Activated CD4-positive, alpha-beta T cell treated with anti-CD3 and anti-CD28 coated beads, Interleukin-2, amount 50 U/mL, for 4 hours (primary cell): ENCODE measurements around the gene SLC38A11.

ENCODE experiments used
- DNase-seq, 2 experiments: peaks; one replicate each; pipeline ENCODE4 v3.0.0-alpha.2; 2020

SLC38A11 gene

DNA sequence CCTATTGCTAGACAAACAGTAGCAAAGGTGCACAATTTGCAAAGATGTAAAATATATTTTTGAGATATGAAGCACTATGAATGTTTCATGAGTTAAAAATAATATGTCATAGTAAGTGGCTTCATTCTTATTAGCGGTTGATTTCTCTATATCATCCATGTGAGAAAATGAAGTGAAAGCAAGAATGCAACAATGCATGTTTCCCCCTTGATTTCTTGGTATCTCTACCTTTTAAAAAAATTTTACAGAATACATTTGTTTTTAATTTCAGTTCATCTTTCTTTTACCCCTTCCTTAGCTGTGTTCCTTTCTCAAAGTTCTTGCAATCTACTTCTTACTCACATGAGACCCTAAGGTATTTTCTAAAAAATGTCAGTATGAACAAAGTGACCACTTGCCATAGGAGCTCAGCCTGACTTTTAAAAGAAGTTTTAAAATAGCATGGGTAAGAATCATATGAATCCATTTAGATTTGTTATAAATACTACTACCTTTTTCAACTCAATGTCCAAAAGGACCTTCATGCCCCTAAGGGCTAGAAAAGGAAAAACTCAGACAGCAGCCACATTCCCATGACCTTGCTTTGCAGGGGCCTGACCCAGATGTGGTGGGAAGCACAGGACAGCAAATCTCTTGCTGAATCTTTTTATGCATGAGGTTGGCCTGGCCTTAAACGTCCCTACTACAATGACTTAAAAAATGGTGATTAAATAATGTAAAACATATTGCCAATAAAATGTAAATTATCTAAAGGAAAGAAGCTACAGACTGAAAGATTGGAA, 14.8 kb upstream of the SLC38A11 start:
- DNase-seq: no peak

DNA sequence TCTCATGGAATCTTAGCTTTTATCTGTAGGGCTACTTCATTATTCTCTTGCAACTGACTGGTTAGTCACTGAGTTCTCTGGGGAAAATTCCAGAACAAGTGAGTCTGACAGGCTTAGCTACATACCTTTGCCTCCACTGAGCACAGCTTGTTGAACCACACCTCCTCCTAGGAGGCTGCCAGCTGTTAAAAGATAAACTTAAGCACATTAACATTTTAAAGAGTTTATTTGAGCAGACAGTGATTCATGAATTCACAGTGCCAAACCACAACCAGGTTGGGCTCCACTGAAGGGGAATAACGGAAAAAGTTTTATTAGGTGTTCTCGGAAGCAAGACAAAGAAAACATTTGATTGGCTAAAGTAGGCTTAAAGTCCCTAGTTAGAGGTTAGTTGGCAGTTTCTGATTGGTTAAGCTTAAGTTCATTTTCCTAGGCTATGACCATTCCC, 12.5 kb upstream of the SLC38A11 start:
- DNase-seq: no peak

DNA sequence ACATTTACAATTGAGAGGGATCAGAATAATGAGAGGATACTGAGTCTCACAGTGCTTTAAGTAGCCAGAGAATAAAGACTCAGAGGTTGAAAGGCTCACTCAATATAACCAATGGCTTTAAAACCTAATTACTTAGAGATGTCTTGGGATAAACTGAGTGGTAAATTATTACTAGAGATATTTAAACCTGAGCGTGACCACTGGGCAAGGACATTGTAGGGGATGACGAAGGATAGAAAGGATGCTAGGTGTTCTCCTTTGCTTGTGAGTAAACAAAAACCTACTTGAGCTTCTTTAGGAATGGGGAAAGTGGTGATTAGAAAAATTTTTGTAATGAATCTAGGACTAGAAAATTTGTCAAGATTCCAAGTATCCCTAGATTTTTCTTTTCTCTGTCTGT, 12.0 kb upstream of the SLC38A11 start:
- DNase-seq: no peak

DNA sequence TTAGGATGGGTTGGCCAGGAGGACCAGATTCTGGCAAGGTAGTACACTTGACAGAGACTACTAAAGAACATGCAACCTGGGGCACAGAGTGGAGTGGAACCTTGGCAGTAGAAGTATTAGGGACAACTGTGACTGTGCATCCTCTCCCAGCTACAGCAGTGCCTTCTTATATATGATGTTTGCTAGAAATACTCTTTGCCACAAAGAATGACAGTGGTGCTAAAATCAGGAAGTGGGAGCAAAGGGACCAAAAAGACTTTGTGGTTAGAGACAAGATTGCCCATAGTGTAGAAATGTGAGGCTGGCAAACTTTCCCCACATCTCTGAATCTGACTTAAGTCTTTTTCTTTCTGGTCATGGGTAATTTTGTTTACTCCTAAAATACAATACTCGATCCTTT, 9.4 kb upstream of the SLC38A11 start:
- DNase-seq: no peak

DNA sequence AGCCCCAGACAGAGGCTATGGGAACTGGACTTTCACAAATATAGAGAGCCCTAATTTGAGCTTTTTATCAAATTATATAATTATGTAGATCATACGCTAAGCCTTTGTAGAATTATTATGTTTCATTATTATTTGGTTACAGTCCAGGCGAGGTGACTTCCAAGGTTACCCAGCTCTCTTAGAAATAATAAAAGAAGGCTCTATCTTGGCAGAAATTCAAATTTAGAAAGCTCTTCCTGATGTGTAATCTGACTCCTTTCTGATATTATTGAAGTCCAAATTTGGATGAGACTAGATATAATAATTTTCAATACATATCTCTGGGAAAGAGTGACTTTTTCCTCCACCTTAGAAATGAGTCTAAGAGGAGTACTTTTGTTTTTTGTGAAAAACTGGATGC, 4.8 kb upstream of the SLC38A11 start:
- DNase-seq: no peak

DNA sequence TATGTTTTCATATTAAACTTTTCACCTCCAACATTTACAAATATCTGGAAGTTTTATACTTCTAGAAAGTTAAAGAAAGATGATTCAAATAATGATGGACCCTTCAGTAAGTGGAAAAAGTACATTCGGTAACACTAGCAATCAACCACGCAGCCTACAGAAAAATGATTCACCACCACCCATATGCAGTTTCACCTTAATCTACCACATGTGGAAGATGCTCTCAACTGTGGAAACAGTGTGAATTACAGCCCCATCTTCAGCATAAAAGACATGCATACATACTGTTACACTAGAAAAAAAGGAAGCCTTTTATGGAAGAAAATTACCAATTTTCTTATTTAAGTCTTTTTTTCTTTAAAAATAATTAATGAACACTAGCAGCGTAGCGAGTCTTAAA, 1.1 kb downstream of the SLC38A11 start:
- no peak for DNase-seq

DNA sequence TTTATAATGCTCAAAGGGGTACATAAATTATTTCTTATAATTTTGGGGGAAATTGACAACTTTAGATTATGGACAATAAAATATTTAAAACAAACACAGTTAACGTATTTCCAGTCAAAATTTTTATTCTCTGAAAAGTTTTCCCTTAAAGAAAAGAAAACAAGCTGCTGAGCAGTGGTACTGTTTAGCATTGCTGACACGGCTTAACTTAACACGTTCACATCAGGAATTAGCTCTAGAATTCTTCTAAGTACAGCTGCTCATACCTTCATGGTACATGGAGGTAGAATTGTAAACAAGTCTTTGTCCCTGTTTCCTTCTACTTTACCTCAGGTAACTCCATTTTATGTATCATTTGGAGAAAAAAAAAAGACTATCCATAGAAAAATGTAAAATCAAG, 2.0 kb downstream of the SLC38A11 start:
- DNase-seq: no peak

DNA sequence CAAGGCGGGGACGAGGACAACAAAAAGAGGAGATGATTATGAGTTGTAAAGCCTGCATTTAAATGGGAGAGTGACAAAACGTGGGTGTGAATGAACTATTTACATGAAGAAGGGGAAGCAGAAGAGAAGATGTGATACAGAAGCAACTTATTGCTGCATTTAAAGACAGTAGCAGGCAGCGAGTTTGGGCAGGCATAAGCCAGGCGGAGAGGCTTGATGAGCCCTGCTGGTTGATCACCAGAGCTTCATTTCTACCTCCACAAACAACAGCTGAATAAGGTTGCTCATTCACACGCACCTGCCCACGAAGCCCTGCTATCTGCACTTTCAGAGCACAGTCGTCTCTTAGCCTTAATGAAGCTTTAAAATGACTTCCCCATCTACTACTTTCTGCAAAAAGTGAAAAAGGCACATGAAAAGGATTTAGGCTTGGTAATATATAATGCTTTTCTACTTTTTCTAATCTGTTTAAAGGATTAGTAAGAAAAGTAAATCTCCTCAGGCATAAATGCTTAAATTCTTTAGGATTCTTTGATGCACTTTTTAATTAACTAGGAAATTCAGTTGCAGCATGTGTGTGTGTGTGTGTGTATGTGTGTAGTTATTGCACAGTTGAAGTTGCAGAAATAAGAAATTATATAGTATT, 3.1 kb downstream of the SLC38A11 start:
- no peak for DNase-seq

DNA sequence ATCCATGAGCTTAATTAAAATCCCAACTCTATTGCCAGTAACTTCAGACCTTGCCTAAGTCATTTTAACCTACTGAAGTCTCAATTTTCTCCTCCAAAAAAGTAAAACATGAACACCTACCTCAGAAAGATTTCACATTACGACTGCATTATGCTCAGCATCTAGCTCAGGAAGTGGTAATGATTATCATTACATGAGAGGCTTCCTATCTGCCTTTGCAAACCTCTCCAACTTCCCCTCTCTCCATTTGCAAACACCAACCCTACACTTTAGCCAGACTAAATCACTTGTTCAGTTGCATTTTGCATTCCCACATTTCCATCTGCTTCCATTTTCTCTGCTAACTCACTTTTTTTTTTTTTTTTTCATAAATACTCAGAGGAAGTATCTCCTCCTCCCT, 6.8 kb downstream of the SLC38A11 start:
- DNase-seq: no peak

DNA sequence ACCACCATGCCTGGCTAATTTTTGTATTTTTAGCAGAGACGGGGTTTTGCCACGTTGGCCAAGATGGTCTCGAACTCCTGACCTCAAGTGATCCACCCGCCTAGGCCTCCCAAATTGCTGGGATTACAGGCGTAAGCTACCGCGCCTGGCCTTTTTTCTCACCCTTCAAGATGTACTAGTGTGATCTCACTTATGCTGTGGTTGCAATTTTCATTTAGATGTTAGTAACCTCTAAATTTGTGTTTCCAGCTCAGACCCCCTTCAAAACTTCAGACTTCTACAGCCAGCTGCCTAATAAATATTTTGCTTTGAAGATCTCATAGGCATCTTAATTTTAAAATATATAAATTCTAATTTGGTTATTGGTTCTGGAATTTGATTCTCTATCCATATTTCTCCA, 8.0 kb downstream of the SLC38A11 start:
- DNase-seq: no peak

DNA sequence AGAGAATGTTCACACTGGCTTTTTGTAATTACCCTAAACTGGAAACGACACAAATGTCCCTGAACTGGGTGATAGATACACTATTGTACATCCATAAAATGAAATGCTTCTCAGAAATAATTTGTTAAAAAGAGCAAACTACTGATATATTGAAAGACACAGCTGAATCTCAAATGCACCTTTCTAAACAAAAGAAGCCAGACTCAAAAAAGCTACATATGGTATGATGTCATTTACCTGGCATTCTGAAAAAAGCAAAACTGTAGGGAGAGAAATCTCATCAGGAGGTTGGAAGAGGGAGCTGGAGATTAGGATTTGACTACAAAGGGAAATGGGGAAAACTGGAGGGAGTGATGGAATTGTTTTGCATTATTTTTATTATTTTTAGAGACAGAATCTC, 12.0 kb downstream of the SLC38A11 start:
- no peak for DNase-seq

DNA sequence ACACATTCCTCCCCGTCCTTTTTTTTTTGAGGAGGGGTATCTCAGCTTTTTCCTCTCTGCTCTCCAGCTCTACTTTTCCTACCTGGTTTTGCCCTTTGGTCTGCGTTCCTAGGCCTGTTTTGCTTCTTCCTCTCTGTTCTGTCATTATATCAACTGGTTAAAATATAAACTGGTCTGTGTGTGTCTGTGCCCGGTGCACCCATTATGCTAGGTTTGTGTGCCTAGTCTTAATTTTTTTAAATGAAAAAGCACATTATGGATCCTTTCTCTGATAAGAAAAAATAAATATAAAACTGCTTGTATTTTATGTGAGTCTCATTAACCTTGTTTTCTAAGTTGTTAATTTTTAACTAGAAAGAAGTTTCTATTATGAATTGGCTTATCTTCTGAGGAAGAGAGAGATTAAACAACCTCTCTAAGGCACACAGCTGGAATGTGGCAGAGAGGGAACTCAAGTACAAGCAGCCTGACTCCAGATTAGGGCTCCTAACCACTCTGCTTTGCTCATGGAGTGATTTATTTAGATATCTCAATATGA, 17.4 kb downstream of the SLC38A11 start:
- DNase-seq: no peak

DNA sequence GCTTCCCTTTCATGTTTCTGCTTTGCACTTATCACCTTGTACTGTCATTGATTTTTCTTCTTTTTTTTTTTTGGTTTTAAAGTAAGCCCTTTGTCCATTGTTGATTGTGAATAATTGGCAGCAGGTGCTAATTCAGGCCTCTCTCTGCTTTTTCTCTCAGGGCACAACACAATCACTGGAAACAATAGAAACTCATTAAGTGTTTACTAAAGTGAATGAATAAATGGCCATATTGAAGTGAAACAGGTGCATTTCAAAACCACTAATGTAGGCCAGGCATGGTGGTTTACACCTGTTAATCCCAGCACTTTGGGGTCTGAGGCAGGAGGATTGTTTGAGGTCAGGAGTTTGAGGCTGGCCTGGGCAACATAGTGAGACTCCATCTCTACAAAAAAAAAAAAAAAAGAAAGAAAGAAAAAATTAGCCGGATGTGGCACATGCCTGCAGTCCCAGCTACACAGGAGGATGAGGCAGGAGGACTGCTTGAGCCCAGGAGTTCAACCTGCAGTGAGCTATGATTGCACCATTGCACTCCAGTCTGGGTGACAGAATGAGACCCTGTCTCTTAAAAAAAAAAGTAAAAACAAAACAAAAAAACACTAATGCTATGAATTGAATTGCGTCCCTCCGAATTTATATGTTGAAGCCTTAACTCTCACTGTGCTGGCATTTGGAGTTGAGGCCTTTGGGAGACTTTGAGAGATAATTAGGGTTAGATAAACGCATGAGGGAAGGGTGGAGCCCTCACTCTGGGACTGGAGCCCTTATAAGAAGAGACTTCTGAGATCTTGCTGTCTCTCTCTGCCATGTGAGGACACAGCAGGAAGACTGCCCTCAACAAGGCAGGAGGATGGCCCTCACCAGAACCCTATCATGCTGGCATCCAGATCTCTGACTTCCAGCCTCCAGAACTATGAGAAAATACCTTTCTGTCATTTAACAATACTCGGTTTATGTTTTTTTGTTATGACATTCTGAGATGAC, 19.9 kb downstream of the SLC38A11 start:
- DNase-seq: no peak

DNA sequence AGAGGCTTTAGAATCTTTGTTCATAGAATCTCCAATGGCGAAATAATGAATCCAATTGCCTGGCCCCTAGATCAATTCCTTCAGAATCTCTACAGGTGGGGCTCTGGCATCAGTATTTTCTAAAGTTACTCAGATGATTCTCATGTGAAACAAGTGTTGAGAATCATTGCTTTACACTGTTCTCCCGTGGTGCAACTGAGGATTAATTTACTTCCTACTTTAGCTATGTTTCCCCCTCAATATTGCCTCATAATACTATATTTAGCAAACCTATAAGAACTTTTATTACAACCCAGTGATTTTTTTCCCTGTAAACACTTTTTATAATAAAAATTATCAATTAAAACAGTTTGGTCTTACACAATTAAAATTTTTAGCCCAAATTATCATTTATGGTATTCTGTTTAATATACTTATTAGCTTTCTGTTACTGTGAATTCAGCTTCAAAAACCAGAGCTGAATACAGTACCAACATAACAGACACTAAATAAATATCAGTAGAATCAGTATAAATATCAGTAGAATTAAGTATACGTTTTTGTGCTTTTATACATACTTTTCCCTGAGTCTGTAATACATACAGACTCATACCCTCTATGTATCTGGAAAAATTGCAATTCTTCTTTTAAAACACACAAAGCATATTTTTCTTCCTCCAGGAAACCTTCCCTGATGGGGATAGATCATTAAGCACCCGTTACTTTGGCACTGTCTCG, 20.8 kb downstream of the SLC38A11 start:
- no peak for DNase-seq

DNA sequence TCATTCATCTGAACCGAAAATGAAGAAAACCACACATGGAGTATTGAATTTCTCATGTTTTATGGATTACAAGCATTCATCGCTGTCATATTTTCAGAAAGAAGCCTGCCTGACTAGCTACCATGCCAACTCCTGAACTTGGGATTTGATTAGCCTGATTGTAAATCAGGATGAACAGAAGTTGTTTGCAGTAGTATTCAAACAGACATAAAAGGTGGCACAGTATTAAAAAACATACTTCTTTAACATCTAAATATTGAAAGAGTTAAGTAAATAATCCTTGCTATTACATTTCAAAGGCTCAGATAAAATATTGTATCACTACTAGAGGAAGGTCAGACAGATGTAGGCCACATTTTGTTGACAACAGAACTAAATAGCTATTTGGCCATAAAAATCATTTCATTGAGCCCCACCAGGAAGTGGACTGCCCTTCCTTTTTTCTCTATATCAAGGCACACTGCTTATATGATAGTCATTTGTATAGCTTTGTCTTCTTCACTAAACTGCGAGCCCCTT, 21.6 kb downstream of the SLC38A11 start:
- DNase-seq: no peak

DNA sequence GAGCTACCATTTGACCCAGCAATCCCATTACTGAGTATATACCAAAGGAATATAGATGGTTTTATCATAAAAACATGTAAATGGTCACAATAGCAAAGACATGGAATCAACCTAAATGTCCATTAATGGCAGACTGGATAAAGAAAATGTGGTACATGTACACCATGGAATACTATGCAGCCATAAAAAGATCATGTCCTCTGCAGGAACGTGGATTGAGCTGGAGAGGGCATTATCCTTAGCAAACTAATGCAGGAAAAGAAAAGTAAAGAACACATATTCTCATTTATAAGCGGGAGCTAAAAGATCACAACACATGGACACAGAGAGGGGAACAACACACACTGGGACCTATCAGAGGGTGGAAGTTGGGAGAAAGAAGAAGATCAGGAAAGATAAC, 22.9 kb downstream of the SLC38A11 start:
- no peak for DNase-seq

DNA sequence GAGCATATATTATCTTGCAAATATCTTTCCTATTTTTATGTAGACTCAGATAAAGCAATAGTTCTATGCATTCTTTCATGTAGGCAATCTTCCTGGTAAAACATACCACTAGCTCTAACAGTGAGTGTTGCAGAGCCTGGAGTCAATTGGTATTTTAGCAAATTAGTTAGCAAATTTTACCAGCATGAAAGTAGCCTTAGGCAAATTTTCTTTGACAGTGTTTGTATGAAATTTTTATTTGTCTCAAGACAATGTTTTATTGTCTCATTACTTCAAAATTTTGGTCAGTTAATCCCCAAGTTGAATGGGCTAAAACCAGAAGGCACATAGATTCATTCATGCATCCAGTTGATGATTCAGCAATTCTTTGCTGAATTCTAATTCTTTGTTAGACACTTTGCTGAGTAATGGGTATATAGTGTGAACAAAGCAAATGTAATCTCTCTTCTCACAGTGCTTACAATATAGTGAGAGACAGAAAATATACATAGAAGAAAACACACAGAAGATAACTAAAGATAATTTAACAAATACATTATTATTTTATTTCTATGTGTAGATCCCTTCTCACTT, 27.1 kb downstream of the SLC38A11 start:
- DNase-seq: no peak

DNA sequence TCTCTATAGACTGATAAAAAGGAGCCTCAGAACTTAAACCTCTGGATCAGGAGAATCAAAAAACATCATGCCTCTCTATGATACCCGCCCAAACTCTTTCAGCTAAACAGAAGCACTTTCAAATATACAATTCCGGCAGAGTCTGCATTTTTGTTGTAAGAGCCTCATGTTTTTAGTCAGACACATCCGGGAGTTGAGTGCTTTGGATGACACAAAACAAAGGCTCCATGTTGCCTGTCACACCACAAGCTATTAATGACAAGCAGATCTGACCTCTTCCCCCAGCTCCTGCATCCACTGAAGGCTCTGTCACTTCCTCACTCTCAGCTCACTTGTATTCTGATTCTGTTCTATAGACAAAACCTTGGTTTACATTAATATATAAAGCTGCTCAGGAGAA, 33.2 kb downstream of the SLC38A11 start:
- DNase-seq: no peak

DNA sequence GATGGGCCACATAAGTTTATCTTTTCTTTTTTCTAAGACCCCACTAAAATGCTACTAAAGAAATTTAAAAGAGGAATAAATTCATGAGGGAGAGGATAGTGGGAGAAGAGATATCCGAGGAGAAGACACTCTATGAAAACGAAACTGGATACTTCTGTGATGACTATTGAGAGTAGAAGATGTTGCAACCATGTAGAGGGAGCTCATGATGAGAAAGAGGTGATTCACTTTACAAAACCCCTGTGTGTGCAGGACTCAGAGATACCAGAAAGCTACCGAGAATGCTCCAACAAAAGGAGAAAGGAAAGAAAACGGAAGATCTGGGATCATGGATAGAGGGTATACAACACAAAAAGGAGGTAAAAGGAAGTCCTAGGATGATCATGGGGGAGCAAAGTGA, 34.9 kb downstream of the SLC38A11 start:
- DNase-seq: no peak

DNA sequence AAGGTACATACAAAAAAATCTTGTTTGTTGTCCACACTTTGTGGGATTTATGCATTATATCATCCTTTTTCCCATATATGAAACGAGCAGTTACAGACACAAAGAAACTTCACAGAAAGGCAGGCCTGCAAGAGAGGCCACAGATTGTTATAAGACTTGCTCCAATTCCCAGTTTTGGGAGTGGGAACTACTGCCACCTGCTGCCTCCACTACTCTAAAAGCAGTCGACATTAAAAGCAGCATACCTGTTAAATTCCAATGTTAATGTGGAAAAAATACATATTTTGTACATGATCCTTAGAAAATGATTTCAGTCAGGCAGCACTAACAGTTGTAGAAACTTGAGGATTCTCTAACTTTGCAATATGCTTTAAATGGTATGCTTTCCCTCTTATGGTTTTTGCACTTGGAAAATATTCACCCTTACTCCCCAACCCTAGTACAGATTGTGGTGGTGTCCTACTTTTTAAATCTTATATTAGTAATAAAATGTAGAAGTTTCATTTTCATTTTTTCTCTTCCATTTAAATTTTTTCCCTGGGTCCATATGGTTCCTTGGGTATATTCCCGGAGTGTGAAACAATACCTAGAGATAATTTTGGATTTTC, 37.9 kb downstream of the SLC38A11 start:
- DNase-seq: no peak

DNA sequence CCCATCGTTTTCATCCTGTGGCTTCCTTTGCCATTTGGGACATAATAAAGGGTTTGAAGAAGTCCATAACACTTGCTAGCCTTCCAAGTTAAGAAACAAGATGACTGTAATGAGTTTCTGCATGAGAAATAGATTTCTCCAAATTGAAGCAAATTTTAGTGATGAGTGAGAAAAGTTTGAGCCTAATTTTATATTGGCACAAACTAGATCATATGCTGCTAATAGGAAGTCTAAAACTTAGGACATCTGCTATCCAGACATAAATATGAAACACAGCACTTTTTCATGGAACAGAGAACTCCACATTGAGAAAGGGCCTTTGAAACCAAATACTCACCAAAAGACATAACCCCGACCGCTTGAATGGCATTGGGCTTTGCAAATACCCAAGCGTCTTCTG, 39.8 kb downstream of the SLC38A11 start:
- DNase-seq: no peak
